ENCODE data around the gene NLN.

- TF ChIP-seq PBX3 (CRISPR knock-in tag; IDR thresholded peaks at IDR 0.05): no peak
- TF ChIP-seq CTCF (tag by site-specific recombination; IDR thresholded peaks at IDR 0.05): no peak
- TF ChIP-seq ZNF280C (tag by site-specific recombination; IDR thresholded peaks at IDR 0.05): no peak
- TF ChIP-seq ZNF626 (tag by site-specific recombination; IDR thresholded peaks at IDR 0.05): no peak
- no peak for TF ChIP-seq ZNF449 (tag by site-specific recombination; IDR thresholded peaks at IDR 0.05)
- no peak for TF ChIP-seq ZNF658 (tag by site-specific recombination; IDR thresholded peaks at IDR 0.05)
- TF ChIP-seq ZNF704 (tag by site-specific recombination; IDR thresholded peaks at IDR 0.05): no peak
- TF ChIP-seq ZNF792 (tag by site-specific recombination; IDR thresholded peaks at IDR 0.05): no peak
Observed at GRCh38 chr5:65876970-65877369, 155.0 kb downstream of the NLN start.
